ENCODE results near the gene RAB7A. TPM values are rescaled to one million over a fixed set of nuclear protein-coding genes. Genes with fewer than 3 reads are reported as not detected.

RAB7A gene
- total RNA-seq, 3 donors from 2014 or later (not counting 1 experiment from before 2014, with no cell fraction given): 218 to 233 (median 224) TPM

DNA sequence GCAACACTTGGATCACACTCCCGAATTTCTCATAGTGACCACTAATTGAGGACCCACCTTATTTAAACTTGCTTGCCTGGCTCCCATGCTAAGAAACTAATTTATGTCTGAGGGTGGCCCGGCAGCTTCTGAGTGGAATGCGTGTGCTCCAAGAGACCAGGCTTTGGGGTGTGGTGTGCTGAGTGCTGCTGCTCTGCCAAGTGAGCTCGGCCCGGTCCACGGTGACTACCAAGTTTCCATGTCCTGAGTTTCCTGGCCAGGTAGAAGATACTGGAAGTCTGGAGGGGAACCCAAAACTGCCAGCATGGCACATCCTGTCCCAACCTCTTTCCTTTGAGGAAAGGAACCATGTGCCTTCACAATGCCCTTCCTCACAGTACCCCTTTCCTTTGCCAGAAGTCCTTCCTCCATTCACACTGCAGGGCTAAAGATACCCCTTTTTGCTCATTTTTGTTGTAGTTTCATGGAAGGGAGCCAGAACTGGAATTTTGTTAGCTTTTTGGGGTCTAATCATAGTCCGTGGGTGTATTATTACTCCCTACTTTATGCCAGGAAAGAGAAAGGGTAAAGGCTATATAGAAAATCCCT lies 94.4 kb downstream of the RAB7A start:
- H3K4me3 Mint-ChIP-seq: no peak overlapping the region
- Histone ChIP-seq H3K27me3 (ENCODE audit: control insufficient read depth, insufficient read depth, low read length) (no peaks in the 10 kb centered on the region), H3K4me1 (ENCODE audit: control insufficient read depth, insufficient read depth, low read length) (no peaks in the 10 kb centered on the region), H3K36me3 (ENCODE audit: control insufficient read depth, insufficient read depth, low read length) (peaks cover 35% of the 10 kb centered on the region), H3K27ac (ENCODE audit: low read length) (no peak overlapping the region), H3K9me3 (ENCODE audit: control insufficient read depth, insufficient read depth, low read length) (no peaks in the 10 kb centered on the region), H3K4me3 (ENCODE audit: low read length) (no peak overlapping the region)
- DNase-seq: no peak
- no peak for ATAC-seq
- TF ChIP-seq, protein P1, sequence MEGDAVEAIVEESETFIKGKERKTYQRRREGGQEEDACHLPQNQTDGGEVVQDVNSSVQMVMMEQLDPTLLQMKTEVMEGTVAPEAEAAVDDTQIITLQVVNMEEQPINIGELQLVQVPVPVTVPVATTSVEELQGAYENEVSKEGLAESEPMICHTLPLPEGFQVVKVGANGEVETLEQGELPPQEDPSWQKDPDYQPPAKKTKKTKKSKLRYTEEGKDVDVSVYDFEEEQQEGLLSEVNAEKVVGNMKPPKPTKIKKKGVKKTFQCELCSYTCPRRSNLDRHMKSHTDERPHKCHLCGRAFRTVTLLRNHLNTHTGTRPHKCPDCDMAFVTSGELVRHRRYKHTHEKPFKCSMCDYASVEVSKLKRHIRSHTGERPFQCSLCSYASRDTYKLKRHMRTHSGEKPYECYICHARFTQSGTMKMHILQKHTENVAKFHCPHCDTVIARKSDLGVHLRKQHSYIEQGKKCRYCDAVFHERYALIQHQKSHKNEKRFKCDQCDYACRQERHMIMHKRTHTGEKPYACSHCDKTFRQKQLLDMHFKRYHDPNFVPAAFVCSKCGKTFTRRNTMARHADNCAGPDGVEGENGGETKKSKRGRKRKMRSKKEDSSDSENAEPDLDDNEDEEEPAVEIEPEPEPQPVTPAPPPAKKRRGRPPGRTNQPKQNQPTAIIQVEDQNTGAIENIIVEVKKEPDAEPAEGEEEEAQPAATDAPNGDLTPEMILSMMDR (IDR thresholded peaks at IDR 0.05): no peak
- H3K9me3 Mint-ChIP-seq: no peaks in the 10 kb centered on the region
- no peak overlapping the region for H3K27ac Mint-ChIP-seq
- intact Hi-C loops (cut with micrococcal nuclease): no loop called here
- H3K4me1 Mint-ChIP-seq: peaks cover 0 to 6% of the 10 kb centered on the region in 2 donors
- 99% methylated on average over 6 of the region's 7 CpGs for WGBS (ENCODE audit: insufficient coverage)
- H3K36me3 Mint-ChIP-seq: peaks cover 13% of the 10 kb centered on the region
- no peaks in the 10 kb centered on the region for H3K27me3 Mint-ChIP-seq (ENCODE audit: low read depth in 2 of 2)

DNA sequence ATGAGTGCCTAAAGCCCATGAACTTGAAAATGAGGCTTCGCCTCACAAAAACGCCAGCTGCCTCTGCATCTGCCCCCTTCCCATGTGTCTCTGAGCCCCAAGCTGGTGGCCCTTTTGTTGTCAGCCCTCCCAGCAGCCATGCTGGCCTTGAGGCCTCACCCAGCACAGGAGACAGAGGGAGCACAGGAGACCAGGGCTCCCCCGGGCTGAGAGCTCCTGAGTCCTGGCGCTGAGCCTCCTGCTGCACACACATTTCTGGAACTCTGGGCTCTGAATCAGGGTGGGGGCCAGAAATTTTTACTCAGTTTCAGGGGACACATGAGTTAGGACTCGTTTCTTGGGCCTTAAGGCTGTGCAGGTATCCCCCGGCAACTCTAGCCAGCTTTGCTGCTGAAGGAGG lies 97.0 kb downstream of the RAB7A start:
- intact Hi-C loops (cut with micrococcal nuclease): no loop called here
- Histone ChIP-seq H3K4me1 (ENCODE audit: control insufficient read depth, insufficient read depth, low read length) (no peaks in the 10 kb centered on the region), H3K27me3 (ENCODE audit: control insufficient read depth, insufficient read depth, low read length) (no peaks in the 10 kb centered on the region), H3K4me3 (ENCODE audit: low read length) (no peak overlapping the region), H3K36me3 (ENCODE audit: control insufficient read depth, insufficient read depth, low read length) (peaks cover 23% of the 10 kb centered on the region), H3K27ac (ENCODE audit: low read length) (no peak overlapping the region), H3K9me3 (ENCODE audit: control insufficient read depth, insufficient read depth, low read length) (no peaks in the 10 kb centered on the region)
- H3K4me1 Mint-ChIP-seq: peaks cover 0 to 6% of the 10 kb centered on the region in 2 donors
- TF ChIP-seq, protein P1 (IDR thresholded peaks at IDR 0.05): no peak
- H3K9me3 Mint-ChIP-seq: no peaks in the 10 kb centered on the region
- WGBS (ENCODE audit: insufficient coverage): 92% methylated on average over 6 of the region's 6 CpGs
- H3K36me3 Mint-ChIP-seq: peaks cover 13% of the 10 kb centered on the region
- no peaks in the 10 kb centered on the region for H3K27me3 Mint-ChIP-seq (ENCODE audit: low read depth in 2 of 2)
- no peak overlapping the region for H3K4me3 Mint-ChIP-seq
- ATAC-seq: no peak
- no peak for DNase-seq
- peak overlapping the region in 1 of 2 donors; percentile 36 for H3K27ac Mint-ChIP-seq

DNA sequence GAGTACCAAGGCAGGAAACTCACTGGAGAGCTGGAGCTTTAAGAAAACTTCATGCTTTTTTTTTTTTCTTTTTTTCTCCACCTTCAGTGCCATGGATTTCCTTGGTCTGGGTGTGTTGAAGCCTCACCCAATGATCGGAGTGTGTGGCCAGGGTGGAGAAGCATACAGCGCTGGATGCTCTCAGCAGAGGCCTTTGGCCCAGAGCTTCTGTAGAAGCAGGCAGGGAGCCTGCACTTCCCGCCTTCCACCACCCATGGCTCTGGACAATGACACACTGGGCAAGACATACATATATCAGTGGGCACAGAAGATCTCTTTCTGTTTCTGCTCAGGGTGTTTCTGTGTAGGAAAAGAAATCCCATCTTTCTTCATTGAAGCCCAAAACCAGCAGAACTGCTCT lies 97.6 kb downstream of the RAB7A start:
- no peaks in the 10 kb centered on the region for H3K9me3 ChIP-seq (ENCODE audit: control insufficient read depth, insufficient read depth, low read length)
- Mint-ChIP-seq H3K36me3 (peaks cover 7% of the 10 kb centered on the region), H3K4me3 (no peak overlapping the region), H3K9me3 (no peaks in the 10 kb centered on the region), H3K4me1 (peaks cover 0 to 6% of the 10 kb centered on the region in 2 donors), H3K27ac (peak overlapping the region in 1 of 2 donors; percentile 47), H3K27me3 (ENCODE audit: low read depth in 2 of 2) (no peaks in the 10 kb centered on the region)
- intact Hi-C loops (cut with micrococcal nuclease): no loop called here
- DNase-seq (no peak), ATAC-seq (no peak)
- TF ChIP-seq, protein P1 (IDR thresholded peaks at IDR 0.05): no peak
- H3K4me1 ChIP-seq (ENCODE audit: control insufficient read depth, insufficient read depth, low read length): no peaks in the 10 kb centered on the region
- H3K4me3 ChIP-seq (ENCODE audit: low read length): no peak overlapping the region
- H3K36me3 ChIP-seq (ENCODE audit: control insufficient read depth, insufficient read depth, low read length): peaks cover 17% of the 10 kb centered on the region
- no peaks in the 10 kb centered on the region for H3K27me3 ChIP-seq (ENCODE audit: control insufficient read depth, insufficient read depth, low read length)
- 98% methylated on average over 3 of the region's 3 CpGs for WGBS (ENCODE audit: insufficient coverage)
- no peak overlapping the region for H3K27ac ChIP-seq (ENCODE audit: low read length)
